Liver (tissue), 9 donors: ENCODE results near the gene ERC2. TPM values are rescaled to one million over a fixed set of nuclear protein-coding genes. Genes with fewer than 3 reads are reported as not detected.

Source experiments
- DNase-seq: peaks from one replicate; pipeline ENCODE4 v3.0.0-alpha.2; 2017; ENCODE audit warnings: low spot score
- H3K27ac ChIP-seq, 2 donors: one replicate each; pipeline ENCODE4 v1.7.0; 2013; ENCODE audit warnings: inconsistent platforms in 2 of 2, low read length in 2 of 2, control low read depth in 1 of 2, low read depth in 1 of 2, mild to moderate bottlenecking in 1 of 2
- H3K27me3 ChIP-seq, 4 donors: one replicate each; pipeline versions ENCODE4 v1.6.1 to v1.7.0; 2013; ENCODE audit warnings: low read length in 3 of 4, inconsistent platforms in 1 of 4, mild to moderate bottlenecking in 1 of 4, moderate library complexity in 1 of 4; ENCODE audit not compliant: control insufficient read depth in 4 of 4, insufficient read depth in 4 of 4
- H3K36me3 ChIP-seq, 4 donors: one replicate each; pipeline versions ENCODE4 v1.6.1 to v1.7.0; 2013; ENCODE audit warnings: low read length in 3 of 4, mild to moderate bottlenecking in 3 of 4, low read depth in 1 of 4, moderate library complexity in 1 of 4; ENCODE audit not compliant: control insufficient read depth in 4 of 4, insufficient read depth in 3 of 4
- H3K4me1 ChIP-seq, 4 donors: one replicate each; pipeline versions ENCODE4 v1.6.1 to v1.7.0; 2013; ENCODE audit warnings: low read length in 3 of 4, mild to moderate bottlenecking in 3 of 4, moderate library complexity in 1 of 4; ENCODE audit not compliant: control insufficient read depth in 4 of 4, insufficient read depth in 4 of 4
- H3K4me3 ChIP-seq, 3 donors: one replicate each; pipeline versions ENCODE4 v1.6.1 to v1.7.0; 2013; ENCODE audit warnings: low read length in 3 of 3, control low read depth in 1 of 3, low read depth in 1 of 3, mild to moderate bottlenecking in 1 of 3
- H3K9ac ChIP-seq, 2 donors: one replicate each; pipeline ENCODE4 v1.7.0; 2013; ENCODE audit warnings: low read length in 2 of 2, mild to moderate bottlenecking in 2 of 2, moderate library complexity in 2 of 2, control low read depth in 1 of 2, low read depth in 1 of 2
- H3K9me3 ChIP-seq, 4 donors: one replicate each; pipeline versions ENCODE4 v1.6.1 to v1.7.0; 2013; ENCODE audit warnings: low read length in 3 of 4; ENCODE audit not compliant: control insufficient read depth in 4 of 4
- ATF3 ChIP-seq: IDR thresholded peaks from 2 replicates; pipeline ENCODE4 v1.6.1; 2016; ENCODE audit warnings: antibody characterized with exemption
- EGR1 ChIP-seq, 2 donors: IDR thresholded peaks; 2 replicates each; pipeline ENCODE4 v1.6.1; 2016 to 2018; ENCODE audit warnings: antibody characterized with exemption in 2 of 2, low read depth in 2 of 2
- FOXA1 ChIP-seq: IDR thresholded peaks from 2 replicates; pipeline ENCODE4 v1.6.1; 2016; ENCODE audit warnings: antibody characterized with exemption
- FOXA2 ChIP-seq: IDR thresholded peaks from 2 replicates; pipeline ENCODE4 v1.6.1; 2016; ENCODE audit warnings: antibody characterized with exemption
- GABPA ChIP-seq, 2 donors: IDR thresholded peaks in 1 of 2; conservative IDR thresholded peaks in 1 of 2; 2 replicates each; pipeline ENCODE4 v1.6.1; 2016; ENCODE audit warnings: antibody characterized with exemption in 2 of 2, mild to moderate bottlenecking in 1 of 2, moderate library complexity in 1 of 2
- HNF4A ChIP-seq, 2 donors: conservative IDR thresholded peaks; 2 replicates each; pipeline ENCODE4 v1.6.1; 2016; ENCODE audit warnings: antibody characterized with exemption in 2 of 2, mild to moderate bottlenecking in 2 of 2
- HNF4G ChIP-seq: IDR thresholded peaks from 2 replicates; pipeline ENCODE4 v1.6.1; 2016; ENCODE audit warnings: antibody characterized with exemption
- JUND ChIP-seq, 2 donors: IDR thresholded peaks; 2 replicates each; pipeline ENCODE4 v1.6.1; 2016; ENCODE audit warnings: antibody characterized with exemption in 2 of 2
- NR2F2 ChIP-seq: IDR thresholded peaks from 2 replicates; pipeline ENCODE4 v1.6.1; 2016; ENCODE audit warnings: antibody characterized with exemption
- RAD21 ChIP-seq, 2 donors: IDR thresholded peaks; 2 replicates each; pipeline ENCODE4 v1.6.1; 2016; ENCODE audit warnings: antibody characterized with exemption in 2 of 2, mild to moderate bottlenecking in 2 of 2
- RXRA ChIP-seq, 2 donors: IDR thresholded peaks; 2 replicates each; pipeline ENCODE4 v1.6.1; 2017 to 2018; ENCODE audit warnings: antibody characterized with exemption in 2 of 2, mild to moderate bottlenecking in 1 of 2
- SP1 ChIP-seq: IDR thresholded peaks from 2 replicates; pipeline ENCODE4 v1.6.1; 2018; ENCODE audit warnings: antibody characterized with exemption, mild to moderate bottlenecking
- ZBTB33 ChIP-seq: IDR thresholded peaks from 2 replicates; pipeline ENCODE4 v1.6.1; 2016; ENCODE audit warnings: antibody characterized with exemption
- WGBS: extraction: QIAGEN DNeasy Blood & Tissue Kit; methylation state at CpG from one replicate; pipeline ENCODE4 v1.1.7; 2013; 5-methylcytosine and 5-hydroxymethylcytosine counted together
- polyA plus RNA-seq, 2 donors: library from polyadenylated mRNA; stranded (reverse) in 1 of 2; unstranded in 1 of 2; fragments of 200-250 nt in 1 of 2; fragments of >200 nt in 1 of 2; fragmentation: Nextera tagmentation in 1 of 2; extraction: Ambion mirVana in 1 of 2; gene quantifications; one replicate each; pipeline versions ENCODE4 v1.2.1 to v1.2.3, GENCODE V29; 2013 to 2015
- total RNA-seq, 2 donors: library from RNA; depleted of rRNA; stranded (reverse); fragments of >200 nt; gene quantifications; one replicate each; pipeline ENCODE4 v1.2.3, GENCODE V29; 2014
- TF ChIP-seq, protein P1 (sequence below): IDR thresholded peaks from 2 replicates; pipeline ENCODE4 v1.6.1; 2016; ENCODE audit warnings: antibody characterized with exemption
- TF ChIP-seq, protein P2 (sequence below): fragments of 150-350 bp; IDR thresholded peaks from 2 replicates; pipeline ENCODE4 v1.5.1; 2017; ENCODE audit warnings: improper control_type of control experiment, low read depth, low read length; ENCODE audit not compliant: missing input control
- donor health status: healthy.
- donor health status: healthy.
- donor health status: healthy.
- donor health status: healthy.
- donor health status: healthy.

Gene ERC2
- total and polyA plus RNA-seq, 4 donors, result 0.14 to 0.25 TPM; not detected in 2

DNA sequence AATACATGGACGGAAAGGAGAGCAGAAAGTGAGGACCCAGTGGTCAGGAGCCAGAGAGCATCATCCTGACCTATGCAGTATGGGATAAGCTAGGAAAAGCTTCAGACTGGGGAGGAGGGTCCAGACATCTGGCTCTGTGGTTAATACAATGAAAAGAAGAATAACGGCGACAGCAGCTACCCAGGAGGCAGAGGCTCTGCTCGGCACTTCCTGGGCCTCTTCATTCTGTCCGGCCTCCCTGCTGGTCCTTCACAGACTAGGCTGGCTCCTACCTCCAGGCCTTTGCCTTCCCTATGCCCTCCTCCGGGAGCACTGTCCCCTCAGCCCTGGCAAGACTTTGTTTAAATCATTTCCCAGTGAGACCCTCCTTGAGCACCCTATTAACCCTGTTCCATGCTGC lies 922.3 kb downstream of the ERC2 start:
- no peak for DNase-seq
- no peak overlapping the region for H3K4me3 ChIP-seq
- WGBS, result 88% methylated on average over 6 of the region's 6 CpGs
- H3K9me3 ChIP-seq, result no peaks in the 10 kb centered on the region
- no peaks in the 10 kb centered on the region for H3K27me3 ChIP-seq
- H3K27ac ChIP-seq, result no peak overlapping the region
- H3K36me3 ChIP-seq, result no peaks in the 10 kb centered on the region
- no peak overlapping the region for H3K9ac ChIP-seq
- no peaks in the 10 kb centered on the region for H3K4me1 ChIP-seq
- TF ChIP-seq ZBTB33, result no peak

DNA sequence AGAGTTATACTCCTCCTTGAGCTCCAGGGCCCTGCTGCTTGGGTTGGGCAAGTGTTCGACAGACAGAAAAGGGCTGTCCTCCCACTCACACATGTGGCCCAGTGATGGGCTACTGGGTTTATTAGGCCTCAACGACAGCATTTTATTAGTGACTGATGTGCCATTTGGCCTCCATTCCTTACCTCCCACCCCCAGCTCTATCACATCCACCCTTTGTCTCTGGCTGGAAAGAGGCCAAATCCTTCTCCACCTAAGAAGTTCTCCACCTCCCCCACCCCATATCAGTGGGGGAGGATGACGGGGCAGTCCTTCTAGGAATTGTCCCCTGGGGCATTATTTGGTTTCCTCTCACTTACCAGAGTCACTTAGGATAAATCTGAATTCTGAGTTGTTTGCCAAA lies 924.0 kb downstream of the ERC2 start:
- Histone ChIP-seq H3K9ac (no peak overlapping the region), H3K9me3 (no peaks in the 10 kb centered on the region), H3K27me3 (no peaks in the 10 kb centered on the region), H3K4me3 (no peak overlapping the region), H3K4me1 (no peaks in the 10 kb centered on the region), H3K36me3 (no peaks in the 10 kb centered on the region), H3K27ac (no peak overlapping the region)
- DNase-seq, result no peak
- WGBS, result 72% methylated on average over 3 of the region's 3 CpGs
- TF ChIP-seq GABPA (IDR thresholded peaks at IDR 0.05 in 1 of 2, conservative IDR thresholded peaks at IDR 0.05 in 1 of 2) (no peak), JUND (IDR thresholded peaks at IDR 0.05) (no peak), FOXA1 (no peak), RAD21 (IDR thresholded peaks at IDR 0.05) (no peak), SP1 (no peak), FOXA2 (no peak), HNF4G (no peak), EGR1 (IDR thresholded peaks at IDR 0.05; ENCODE audit: low read depth in 2 of 2) (no peak), ATF3 (no peak), HNF4A (conservative IDR thresholded peaks at IDR 0.05) (no peak), NR2F2 (no peak), RXRA (IDR thresholded peaks at IDR 0.05) (no peak), ZBTB33 (no peak)
- TF ChIP-seq, protein P1, sequence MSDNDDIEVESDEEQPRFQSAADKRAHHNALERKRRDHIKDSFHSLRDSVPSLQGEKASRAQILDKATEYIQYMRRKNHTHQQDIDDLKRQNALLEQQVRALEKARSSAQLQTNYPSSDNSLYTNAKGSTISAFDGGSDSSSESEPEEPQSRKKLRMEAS, result no peak
- TF ChIP-seq, protein P2, sequence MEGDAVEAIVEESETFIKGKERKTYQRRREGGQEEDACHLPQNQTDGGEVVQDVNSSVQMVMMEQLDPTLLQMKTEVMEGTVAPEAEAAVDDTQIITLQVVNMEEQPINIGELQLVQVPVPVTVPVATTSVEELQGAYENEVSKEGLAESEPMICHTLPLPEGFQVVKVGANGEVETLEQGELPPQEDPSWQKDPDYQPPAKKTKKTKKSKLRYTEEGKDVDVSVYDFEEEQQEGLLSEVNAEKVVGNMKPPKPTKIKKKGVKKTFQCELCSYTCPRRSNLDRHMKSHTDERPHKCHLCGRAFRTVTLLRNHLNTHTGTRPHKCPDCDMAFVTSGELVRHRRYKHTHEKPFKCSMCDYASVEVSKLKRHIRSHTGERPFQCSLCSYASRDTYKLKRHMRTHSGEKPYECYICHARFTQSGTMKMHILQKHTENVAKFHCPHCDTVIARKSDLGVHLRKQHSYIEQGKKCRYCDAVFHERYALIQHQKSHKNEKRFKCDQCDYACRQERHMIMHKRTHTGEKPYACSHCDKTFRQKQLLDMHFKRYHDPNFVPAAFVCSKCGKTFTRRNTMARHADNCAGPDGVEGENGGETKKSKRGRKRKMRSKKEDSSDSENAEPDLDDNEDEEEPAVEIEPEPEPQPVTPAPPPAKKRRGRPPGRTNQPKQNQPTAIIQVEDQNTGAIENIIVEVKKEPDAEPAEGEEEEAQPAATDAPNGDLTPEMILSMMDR, result no peak
